CD4-positive, alpha-beta memory T cell (primary cell): ENCODE results near the gene FBXL17. TPM values are rescaled to one million over a fixed set of nuclear protein-coding genes. Genes with fewer than 3 reads are reported as not detected.

Experiments used
- CTCF ChIA-PET: fragments of 350-600 bp; sonication (Branson Sonifier 250); formaldehyde crosslinking; loops from one replicate; lab custom pipeline; 2021; ENCODE audit warnings: inconsistent platforms; ENCODE audit not compliant: partially characterized antibody; lab: Charles Lee
- POLR2A ChIA-PET: fragments of 350-600 bp; sonication (Branson Sonifier 250); formaldehyde crosslinking; loops from one replicate; lab custom pipeline; 2021; ENCODE audit not compliant: partially characterized antibody; lab: Charles Lee
- DNase-seq, 5 donors: peaks; one replicate each; pipeline versions ENCODE4 v3.0.0 to v3.0.0-alpha.2; 2020 to 2022; ENCODE audit warnings: mixed read lengths in 1 of 5
- H3K27ac ChIP-seq: one replicate; pipeline ENCODE4 v1.7.0; 2013; ENCODE audit warnings: low read depth, low read length
- H3K27me3 ChIP-seq: 2 replicates; pipeline ENCODE4 v1.7.0; 2013; ENCODE audit warnings: mild to moderate bottlenecking, low read length, moderate library complexity; ENCODE audit not compliant: insufficient read depth
- H3K36me3 ChIP-seq: 2 replicates; pipeline ENCODE4 v1.7.0; 2013; ENCODE audit warnings: mild to moderate bottlenecking, low read length, moderate library complexity; ENCODE audit not compliant: insufficient read depth
- H3K4me1 ChIP-seq: 2 replicates; pipeline ENCODE4 v1.7.0; 2013; ENCODE audit warnings: mild to moderate bottlenecking, low read length, moderate library complexity; ENCODE audit not compliant: insufficient read depth
- H3K4me3 ChIP-seq, 2 donors: one replicate each; pipeline ENCODE4 v1.7.0; 2013; ENCODE audit warnings: low read length in 2 of 2, mild to moderate bottlenecking in 1 of 2
- H3K9me3 ChIP-seq, 2 donors: one replicate each; pipeline ENCODE4 v1.7.0; 2013; ENCODE audit warnings: low read length in 2 of 2, control low read depth in 1 of 2; ENCODE audit not compliant: control insufficient read depth in 1 of 2
- H3K27ac Mint-ChIP-seq, 7 donors: one replicate each; pipeline ENCODE4 v1.8.0; 2020 to 2021; ENCODE audit warnings: mixed read lengths in 7 of 7, mild to moderate bottlenecking in 6 of 7, inconsistent platforms in 3 of 7, moderate library complexity in 3 of 7
- H3K27me3 Mint-ChIP-seq, 2 donors: one replicate each; pipeline ENCODE4 v1.8.0; 2020 to 2021; ENCODE audit warnings: mixed read lengths in 2 of 2
- H3K36me3 Mint-ChIP-seq, 2 donors: one replicate each; pipeline ENCODE4 v1.8.0; 2020 to 2021; ENCODE audit warnings: mixed read lengths in 2 of 2, inconsistent platforms in 1 of 2, mild to moderate bottlenecking in 1 of 2
- H3K4me1 Mint-ChIP-seq, 4 donors: one replicate each; pipeline ENCODE4 v1.8.0; 2020 to 2021; ENCODE audit warnings: mixed read lengths in 4 of 4, mild to moderate bottlenecking in 1 of 4
- H3K4me3 Mint-ChIP-seq, 8 donors: one replicate each; pipeline ENCODE4 v1.8.0; 2020 to 2021; ENCODE audit warnings: mixed read lengths in 8 of 8, mild to moderate bottlenecking in 7 of 8, moderate library complexity in 6 of 8, inconsistent platforms in 3 of 8
- H3K9me3 Mint-ChIP-seq, 8 donors: one replicate each; pipeline ENCODE4 v1.8.0; 2020 to 2021; ENCODE audit warnings: mixed read lengths in 8 of 8, mild to moderate bottlenecking in 5 of 8, inconsistent platforms in 3 of 8, moderate library complexity in 1 of 8
- intact Hi-C: fragments of 100-400 bp; cut with micrococcal nuclease; formaldehyde crosslinking; loops from one replicate; pipeline ENCODE4 v1.15.1; 2023
- polyA plus RNA-seq, 2 donors: library from polyadenylated mRNA; unstranded; fragments of 300-500 nt; fragmentation: Illumina TruSeq; gene quantifications; one replicate each; pipeline ENCODE4 v1.2.3, GENCODE V29; 2021
- total RNA-seq, 2 experiments: library from RNA; stranded (reverse); gene quantifications; one replicate each; pipeline ENCODE4 v1.2.3, GENCODE V29; 2021

Gene FBXL17
- total and polyA plus RNA-seq, 4 experiments from 2014 or later: 7.1 to 27.5 (median 16.8) TPM

- H3K27ac Mint-ChIP-seq: no peak overlapping the region
- peaks cover 0 to 2% of the 10 kb centered on the region in 2 donors for H3K27me3 Mint-ChIP-seq
- no peak for DNase-seq
- intact Hi-C loops: no loop called here
- H3K4me1 Mint-ChIP-seq: no peaks in the 10 kb centered on the region
- Histone ChIP-seq H3K9me3 (no peaks in the 10 kb centered on the region), H3K27ac (no peak overlapping the region), H3K4me1 (no peaks in the 10 kb centered on the region), H3K36me3 (no peaks in the 10 kb centered on the region), H3K27me3 (no peaks in the 10 kb centered on the region), H3K4me3 (no peak overlapping the region)
- no peaks in the 10 kb centered on the region for H3K9me3 Mint-ChIP-seq
- H3K4me3 Mint-ChIP-seq: no peak overlapping the region
- CTCF ChIA-PET: no interaction called here
- no peaks in the 10 kb centered on the region for H3K36me3 Mint-ChIP-seq
- POLR2A ChIA-PET: no interaction called here
Observed at GRCh38 chr5:107812570-107813141, 569.2 kb downstream of the FBXL17 start.

GRCh38 chr5:107809201-107810034 lies 572.5 kb downstream of the FBXL17 start:
- Mint-ChIP-seq H3K4me3 (no peak overlapping the region), H3K36me3 (no peaks in the 10 kb centered on the region), H3K27me3 (peaks cover 0 to 2% of the 10 kb centered on the region in 2 donors), H3K4me1 (no peaks in the 10 kb centered on the region), H3K27ac (no peak overlapping the region), H3K9me3 (no peaks in the 10 kb centered on the region)
- Histone ChIP-seq H3K27ac (no peak overlapping the region), H3K36me3 (no peaks in the 10 kb centered on the region), H3K27me3 (no peaks in the 10 kb centered on the region), H3K4me3 (no peak overlapping the region), H3K9me3 (no peaks in the 10 kb centered on the region), H3K4me1 (no peaks in the 10 kb centered on the region)
- intact Hi-C loops: no loop called here
- ChIA-PET CTCF (no interaction called here), POLR2A (no interaction called here)
- DNase-seq: no peak
